Measurements from ENCODE around the gene CACFD1.

The CACFD1 gene

DNA sequence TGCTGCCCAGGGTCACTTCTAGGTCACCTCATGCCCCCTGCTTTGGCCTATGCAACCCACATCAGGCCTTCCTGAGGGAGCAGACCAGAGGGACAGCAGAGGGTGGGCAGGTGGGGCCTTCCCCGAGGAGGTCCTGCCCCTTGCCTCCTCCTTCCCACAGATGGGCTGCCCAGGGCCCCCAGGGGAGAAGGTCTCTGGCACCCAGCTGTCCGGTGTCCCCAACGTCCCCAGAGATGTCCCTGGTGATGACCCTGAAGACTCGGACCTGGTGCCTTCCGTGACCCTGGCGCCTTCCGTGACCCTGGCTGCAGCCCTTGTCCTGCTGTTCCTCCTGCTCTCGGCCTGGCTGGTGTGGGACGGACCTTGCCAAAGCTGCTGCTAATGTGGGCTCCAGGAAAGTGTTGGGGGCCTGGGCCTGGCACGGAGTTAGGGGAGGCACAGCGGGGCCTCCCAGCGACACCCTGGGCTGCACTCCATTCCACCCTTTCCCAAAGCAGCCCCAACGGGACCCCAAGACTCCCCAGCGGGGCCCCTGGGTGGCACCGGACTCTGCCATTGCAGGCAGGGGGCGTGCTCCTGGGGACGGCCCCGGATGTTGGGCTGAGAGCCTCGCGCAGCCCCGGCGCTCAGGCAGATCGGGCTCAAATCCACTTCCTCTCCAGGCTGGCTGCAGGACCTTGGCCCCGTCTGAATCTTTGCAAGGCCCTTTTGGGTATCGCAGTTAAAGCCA, 25.9 kb downstream of the CACFD1 start:
- DNase-seq, result no peak

GRCh38 chr9:133487331-133487725, 27.6 kb downstream of the CACFD1 start:
- no peak for DNase-seq

DNA sequence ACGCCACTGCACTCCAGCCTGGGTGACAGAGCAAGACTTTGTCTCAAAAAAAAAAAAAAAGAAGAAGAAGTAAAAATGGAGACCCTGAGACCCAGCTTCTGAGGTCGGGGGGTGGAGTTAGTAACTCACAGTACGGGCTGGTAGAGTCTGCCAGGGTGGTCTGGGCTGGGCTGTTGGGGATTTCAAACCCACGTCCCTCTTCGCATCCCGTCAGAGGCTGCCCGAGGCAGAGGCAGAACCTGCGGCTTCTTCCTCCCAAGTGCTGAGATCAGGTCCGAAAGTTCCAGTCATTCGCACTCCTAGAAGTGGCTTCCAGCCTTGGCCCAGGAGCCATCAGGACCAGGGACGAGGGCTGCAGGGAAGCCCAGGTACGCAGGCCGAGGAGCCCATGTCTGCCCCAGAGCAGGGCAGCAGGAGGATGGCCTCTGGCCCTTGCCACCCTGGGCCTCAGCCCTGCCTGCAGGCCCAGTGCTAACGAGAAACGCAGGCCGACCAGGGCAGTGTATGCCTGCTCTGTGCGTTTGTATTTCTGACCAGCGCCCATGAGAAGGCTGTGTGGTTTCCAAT, 29.0 kb downstream of the CACFD1 start:
- no peak for DNase-seq

DNA sequence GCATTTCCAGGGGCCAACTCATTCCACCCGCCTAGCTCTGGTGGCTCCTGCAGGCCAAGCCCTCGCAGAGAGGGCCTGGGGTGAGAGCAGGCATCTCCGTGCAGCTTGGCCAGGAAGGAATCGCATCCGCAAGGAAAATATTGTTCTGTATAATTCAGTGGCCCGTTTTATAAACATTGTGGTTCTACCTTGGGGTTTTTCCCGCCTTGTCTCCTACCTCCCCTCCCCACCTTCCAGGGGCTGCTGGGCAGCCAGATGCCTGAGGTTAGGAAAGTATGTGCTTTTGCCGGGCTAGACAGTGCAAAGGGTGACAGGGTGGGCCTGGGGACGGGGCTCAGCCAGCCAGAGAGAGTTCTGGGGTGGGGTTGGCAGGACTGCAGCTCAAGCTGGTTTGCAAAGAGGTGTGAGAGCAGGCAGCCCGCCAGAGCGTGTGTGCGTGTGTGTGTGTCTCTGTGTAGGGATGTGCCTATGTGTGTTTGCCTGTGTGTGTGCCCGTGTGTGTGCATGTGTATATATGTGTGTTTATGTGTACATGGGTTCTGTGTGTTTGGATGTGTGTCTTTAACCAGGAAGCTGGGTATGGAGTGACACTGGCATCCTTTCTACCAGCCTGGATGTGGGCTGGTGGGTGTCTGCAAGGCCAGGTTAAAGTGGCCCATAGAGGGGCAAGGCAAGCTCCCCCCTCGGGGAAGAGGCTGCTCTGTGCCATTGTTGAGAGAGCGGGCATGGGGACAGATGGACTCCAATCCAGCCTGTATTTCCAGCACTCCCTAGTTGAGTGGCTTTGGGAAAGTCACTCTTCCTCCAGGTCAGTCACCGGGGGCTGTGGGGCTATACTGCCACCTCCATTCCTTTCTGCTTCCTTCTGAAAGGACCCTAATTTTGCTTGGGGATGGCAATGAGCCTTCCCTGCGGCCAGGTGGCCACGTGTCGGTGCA, 29.7 kb downstream of the CACFD1 start:
- no peak for DNase-seq

DNA sequence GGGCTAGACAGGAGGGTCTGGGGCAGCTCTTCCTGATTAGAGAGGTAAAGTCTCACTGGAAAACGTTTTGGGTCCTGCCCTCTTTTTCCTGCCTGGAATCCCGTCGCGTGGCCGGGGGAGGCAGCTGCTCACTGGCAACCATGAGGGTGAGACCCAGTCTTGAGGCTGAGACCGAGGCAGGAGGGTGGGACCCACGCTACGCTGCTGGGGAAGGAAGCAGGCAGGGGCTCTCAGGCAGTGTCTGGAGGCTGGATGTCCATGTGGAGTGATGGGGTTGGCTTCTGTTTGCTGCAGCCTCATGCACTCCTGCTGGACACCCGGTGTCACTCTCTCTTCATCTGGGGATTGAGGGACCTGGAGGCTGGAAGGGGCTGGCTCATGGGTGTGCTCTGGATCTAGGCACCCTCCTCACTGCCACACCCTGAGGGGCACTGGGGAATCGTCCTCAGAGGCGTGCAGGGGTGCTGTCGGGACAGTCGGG, 30.5 kb downstream of the CACFD1 start:
- DNase-seq, result no peak

GRCh38 chr9:133490865-133491655, 31.3 kb downstream of the CACFD1 start:
- DNase-seq, result no peak

GRCh38 chr9:133491656-133491925, 31.8 kb downstream of the CACFD1 start:
- DNase-seq, result no peak

- DNase-seq, result peak; percentile 3
Observed at GRCh38 chr9:133492061-133493021, 32.6 kb downstream of the CACFD1 start.

- no peak for DNase-seq
Observed at GRCh38 chr9:133493428-133493827, 33.6 kb downstream of the CACFD1 start.

DNA sequence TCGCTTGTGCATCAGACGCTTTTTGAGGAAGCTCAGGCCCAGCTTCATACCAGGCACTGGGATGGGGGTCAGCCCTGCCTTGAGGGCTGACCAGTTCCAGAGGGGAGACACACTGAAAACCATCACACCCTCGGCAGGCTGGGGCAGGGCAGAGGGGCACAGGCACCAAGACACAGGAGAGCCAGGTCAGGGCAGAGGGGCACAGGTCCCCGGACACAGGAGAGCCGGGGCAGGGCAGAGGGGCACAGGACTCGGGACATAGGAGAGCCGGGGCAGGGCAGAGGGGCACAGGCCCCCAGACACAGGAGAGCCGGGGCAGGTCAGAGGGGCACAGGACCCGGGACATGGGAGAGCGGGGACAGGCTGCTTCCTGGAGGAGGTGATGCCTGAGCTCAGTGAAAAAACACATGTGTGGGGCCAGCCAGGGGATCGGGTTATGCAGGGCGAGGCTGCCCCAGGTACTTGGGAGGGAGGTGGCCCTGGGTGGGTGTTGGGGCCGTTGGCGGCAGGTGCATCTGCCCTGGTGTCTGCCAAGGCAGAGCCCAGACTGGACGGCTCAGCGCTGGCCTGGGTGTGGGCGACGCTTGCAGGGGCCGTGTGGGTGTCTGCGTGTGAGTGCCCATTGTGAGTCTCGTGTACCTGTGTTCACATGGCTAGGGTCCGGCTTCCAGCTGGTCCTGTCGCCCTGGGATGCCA, 34.2 kb downstream of the CACFD1 start:
- no peak for DNase-seq

DNA sequence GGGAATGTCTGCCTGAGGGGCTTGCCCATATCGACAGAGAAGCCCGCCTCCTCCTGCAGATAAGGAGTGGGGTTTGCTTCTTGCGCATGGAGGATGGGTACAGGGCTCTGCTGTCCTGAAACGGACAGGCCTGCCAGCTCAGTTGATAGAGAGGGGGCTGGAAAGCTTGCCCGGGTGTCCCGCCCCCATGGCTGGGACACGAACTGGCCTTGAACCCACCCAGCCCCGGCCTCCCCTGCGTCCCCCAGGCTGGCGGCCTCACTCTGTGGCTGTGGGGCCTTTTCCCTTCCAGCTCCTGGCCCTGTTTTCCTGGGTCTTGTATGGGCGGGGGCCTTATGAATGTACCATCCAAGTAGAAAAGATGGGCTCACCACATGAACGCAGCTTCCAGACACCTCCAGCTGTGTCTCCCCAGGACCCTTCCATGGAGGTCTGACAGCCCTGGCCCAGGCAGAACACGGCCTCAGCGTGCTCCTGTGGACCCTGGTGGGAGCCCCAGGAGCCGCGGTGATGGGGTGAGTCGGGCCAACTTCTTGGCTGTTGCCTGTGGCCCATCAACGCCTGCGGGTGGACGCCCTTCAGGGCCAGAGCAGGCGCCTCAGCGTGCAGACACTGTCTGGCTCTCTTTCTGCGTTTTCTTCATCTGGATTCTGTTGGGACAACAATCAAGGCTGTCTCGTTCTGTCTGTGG, 35.0 kb downstream of the CACFD1 start:
- DNase-seq, result no peak

DNA sequence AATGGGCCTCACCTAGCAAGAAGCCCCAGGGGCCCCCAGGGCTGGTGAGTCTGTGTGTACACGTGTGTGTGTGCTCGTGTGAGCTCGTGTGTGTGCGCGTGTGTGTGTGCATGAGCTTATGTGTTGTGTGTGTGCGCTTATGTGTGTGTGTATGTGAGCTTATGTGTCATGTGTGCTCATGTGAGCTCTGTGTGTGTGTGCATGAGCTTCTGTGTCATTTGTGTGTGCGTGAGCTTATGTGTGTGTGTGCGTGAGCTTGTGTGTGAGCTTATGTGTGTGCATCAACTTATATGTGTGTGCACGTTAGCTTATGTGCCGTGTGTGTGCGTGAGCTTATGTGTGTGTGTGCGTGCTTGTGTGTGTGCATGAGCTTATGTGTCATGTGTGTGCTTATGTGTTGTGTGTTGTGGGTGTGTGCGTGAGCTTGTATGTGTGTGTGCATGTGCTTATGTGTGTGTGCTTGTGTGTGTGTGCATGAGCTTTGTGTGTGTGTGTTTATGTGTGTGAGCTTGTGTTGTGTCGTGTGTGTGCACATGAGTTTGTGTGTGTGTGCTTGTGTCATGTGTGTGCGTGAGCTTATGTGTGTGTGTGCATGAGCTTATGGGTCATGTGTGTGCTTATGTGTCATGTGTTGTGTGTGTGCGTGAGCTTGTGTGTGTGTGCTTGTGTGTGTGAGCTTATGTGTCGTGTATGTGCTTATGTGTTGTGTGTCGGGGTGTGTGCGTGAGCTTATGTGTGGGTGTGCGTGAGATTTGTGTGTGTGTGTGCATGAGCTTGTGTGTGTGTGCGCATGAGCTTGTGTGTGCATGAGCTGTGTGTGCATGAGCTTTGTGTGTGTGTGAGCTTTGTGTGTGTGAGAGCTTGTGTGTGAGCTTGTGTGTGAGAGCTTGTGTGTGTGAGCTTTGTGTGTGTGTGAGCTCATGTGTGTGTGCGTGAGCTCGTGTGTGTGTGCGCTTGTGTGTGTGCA, 35.8 kb downstream of the CACFD1 start:
- DNase-seq, result no peak

GRCh38 chr9:133496861-133497842, 37.4 kb downstream of the CACFD1 start:
- no peak for DNase-seq

- no peak for DNase-seq
Observed at GRCh38 chr9:133499132-133499891, 39.5 kb downstream of the CACFD1 start.

DNA sequence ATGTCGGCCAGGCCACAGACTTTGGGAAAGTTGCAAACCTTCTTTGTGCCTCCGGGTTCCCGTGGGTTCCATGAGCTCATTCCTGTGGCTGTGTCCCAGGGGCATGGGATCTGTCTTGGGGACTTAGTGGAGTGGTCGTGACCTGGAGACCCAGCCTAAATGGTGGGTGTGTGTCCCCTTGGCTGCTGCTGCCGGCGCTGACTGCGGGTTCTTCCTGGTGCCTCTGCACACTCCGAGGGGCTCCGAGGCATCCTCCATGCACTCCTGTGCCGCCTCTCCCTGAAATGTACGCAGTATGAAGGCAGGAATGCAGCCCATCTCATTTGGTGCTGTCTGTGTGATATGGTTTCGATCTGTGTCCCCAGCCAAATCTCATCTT, 40.1 kb downstream of the CACFD1 start:
- DNase-seq, result no peak

GRCh38 chr9:133502112-133502511, 42.3 kb downstream of the CACFD1 start:
- DNase-seq, result no peak

DNA sequence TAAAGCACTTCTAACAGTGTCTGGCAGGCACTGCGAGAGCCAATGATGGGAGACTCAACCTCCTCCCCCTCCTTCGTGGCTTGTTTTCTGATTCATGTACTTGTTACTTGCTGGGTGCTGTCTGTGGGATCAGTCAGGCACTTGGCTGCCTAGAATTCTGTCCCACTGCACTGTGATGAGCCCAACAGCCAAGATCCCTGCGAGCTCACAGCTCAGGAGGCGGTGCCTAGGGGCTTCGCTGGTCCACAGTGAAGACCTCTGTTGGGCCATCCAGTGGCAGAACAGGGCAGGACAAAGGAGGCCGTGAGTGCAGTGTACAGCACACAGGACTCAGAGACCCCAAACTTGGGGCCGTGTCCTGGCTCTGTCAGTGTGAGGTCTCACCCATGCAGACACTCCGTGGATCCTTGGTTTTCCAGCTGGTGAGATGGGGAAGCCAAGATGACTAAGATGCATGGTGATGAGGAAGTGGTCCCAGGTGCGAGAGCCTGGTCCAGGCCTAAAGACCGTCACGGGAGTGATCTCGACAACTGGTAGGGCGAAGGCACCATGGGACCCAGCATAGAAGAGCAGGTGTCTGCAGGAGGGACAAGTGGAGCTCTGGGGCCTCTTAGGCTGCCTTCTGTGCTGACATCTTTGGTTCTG, 45.5 kb downstream of the CACFD1 start:
- no peak for DNase-seq
